ENCODE measurements around the gene TTF2. TPM values are rescaled to one million over a fixed set of nuclear protein-coding genes. Genes with fewer than 3 reads are reported as not detected.

The TTF2 gene
- total and polyA plus RNA-seq, 9 of the 15 experiments (the other 6 are each of a cell fraction or from before 2014, with no cell fraction given): 9.4 to 71.1 (median 42.1) TPM

DNA sequence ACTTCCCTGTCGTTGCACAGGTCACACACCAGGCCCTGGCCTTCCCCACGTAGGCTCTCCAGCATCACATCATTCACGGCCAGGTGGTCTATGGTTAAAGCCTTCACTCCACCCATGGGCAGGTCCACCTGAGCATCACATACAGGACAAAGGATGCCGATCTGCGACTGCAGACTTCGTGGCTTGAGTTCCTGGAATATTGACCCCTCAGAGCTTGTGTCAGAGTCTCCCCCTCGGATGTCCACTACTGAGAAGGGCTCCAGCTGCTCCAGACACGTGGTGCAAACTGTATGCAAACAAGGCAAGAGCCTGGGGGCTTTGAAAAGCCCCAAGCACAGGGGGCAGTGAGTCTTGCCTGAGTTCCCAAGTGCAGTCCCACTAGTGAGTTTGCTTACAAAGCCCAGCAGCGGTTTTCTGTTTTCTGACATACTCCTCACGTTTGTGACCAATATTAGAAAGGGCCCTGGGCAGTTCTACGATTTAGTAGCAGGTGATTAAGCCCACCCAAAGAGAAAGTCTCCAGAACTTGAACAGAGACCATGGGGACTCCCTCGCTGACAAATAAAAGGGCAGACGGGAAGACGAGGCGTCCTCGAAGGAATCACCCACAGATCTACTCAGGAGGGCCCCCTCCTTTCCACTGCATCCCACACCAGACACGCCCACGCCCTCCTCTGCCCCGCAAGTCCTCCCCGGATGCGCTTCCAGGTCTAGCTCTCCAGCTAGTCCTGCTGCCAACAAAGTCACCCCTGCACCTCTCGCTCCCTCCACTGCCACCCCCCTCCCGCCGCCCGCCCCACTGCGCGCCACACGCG, 60.9 kb downstream of the TTF2 start (continued):
- TF ChIP-seq FOXA3 (CRISPR knock-in tag; conservative IDR thresholded peaks at IDR 0.05 in 1 of 2, IDR thresholded peaks at IDR 0.05 in 1 of 2) (peak in 1 of 2 experiments; percentile 35; a peak in 1 of 4 replicates), ESRRA (IDR thresholded peaks at IDR 0.05; ENCODE audit: borderline replicate concordance, low read depth) (no peak), SOX6 (IDR thresholded peaks at IDR 0.05) (no peak)
- TF ChIP-seq, protein P1, sequence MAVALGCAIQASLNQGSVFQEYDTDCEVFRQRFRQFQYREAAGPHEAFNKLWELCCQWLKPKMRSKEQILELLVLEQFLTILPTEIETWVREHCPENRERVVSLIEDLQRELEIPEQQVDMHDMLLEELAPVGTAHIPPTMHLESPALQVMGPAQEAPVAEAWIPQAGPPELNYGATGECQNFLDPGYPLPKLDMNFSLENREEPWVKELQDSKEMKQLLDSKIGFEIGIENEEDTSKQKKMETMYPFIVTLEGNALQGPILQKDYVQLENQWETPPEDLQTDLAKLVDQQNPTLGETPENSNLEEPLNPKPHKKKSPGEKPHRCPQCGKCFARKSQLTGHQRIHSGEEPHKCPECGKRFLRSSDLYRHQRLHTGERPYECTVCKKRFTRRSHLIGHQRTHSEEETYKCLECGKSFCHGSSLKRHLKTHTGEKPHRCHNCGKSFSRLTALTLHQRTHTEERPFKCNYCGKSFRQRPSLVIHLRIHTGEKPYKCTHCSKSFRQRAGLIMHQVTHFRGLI (CRISPR knock-in tag; IDR thresholded peaks at IDR 0.05): no peak

DNA sequence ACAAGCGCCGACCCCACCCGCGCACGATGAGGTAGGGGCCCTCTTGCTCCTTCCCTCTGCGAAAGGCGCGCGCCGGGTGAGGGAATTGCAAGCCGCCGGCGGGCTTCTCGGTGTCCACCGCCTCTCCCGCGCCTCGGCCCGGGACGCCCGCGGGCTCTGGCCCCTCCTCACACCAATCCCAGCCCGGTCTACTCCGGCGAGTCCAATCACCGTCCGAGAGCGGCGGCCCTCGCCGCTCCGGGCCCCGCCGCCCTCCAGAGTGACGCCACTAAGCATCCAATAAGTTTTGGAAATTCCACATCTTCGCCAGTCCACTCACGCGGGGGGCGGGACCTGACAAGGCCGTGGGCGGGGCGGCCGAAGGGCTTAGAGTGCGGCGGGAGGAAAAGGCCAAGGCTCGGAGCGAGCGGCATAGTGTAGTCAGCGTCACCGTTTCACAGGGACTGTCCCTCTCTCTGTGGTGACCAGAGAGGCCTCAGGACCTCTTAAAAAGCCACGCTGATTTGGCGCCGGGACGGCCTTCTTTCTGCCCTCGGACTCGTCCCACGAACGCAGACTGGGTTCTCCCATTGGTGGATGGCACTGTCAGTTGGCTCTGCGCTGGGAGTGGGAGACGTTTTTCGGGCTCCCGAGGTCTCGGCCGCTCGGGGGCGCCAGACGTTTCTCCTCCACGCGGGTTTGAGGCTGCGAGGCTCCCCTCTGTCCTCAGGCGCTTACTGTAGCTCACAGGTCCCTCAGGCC, 61.6 kb downstream of the TTF2 start, which contains the start of gene TRIM45:
Gene TRIM45, minus strand, starts transcription at position 161 of the 741 bp plus-strand sequence. CDS start 548 bp downstream, outside the sequence.
- ChIA-PET POLR2A (interaction anchor here (0.6 kb wide), 1 partner anchor 21 kb away, joined by 3 read pairs; no protein-coding TSS in a partner anchor), CTCF (ENCODE audit: low intra/inter-chr PET ratio) (no interaction called here)
- peaks cover 6% of the 10 kb centered on the region in 2 experiments; a peak in 1 of 5 replicates for H3K27me3 ChIP-seq (ENCODE audit: control insufficient read depth in 2 of 2, insufficient read depth in 2 of 2, low read length in 2 of 2)
- peaks cover 9 to 17% of the 10 kb centered on the region in 2 experiments; a peak in 4 of 5 replicates for H3K4me1 ChIP-seq (replicated peaks in 1 of 2; ENCODE audit: control insufficient read depth in 2 of 2, insufficient read depth in 2 of 2, low read length in 2 of 2)
- H2AFZ ChIP-seq (ENCODE audit: low read depth, low read length): peak within 1 kb of the TSS; percentile 99
- ATAC-seq (peak; percentile 98), DNase-seq (ENCODE audit: extremely low read depth in 1 of 4, low spot score in 3 of 4) (peak; percentile 96 to 97 (median 96)), FAIRE-seq (peak; percentile 97)
- peak within 1 kb of the TSS; percentile 82 for H3K27ac ChIP-seq (ENCODE audit: extremely low read depth, low read depth, low read length)
- H3K9me3 ChIP-seq (replicated peaks; ENCODE audit: control insufficient read depth, insufficient read depth, low read depth, low read length): no peaks in the 10 kb centered on the region
- H3K4me2 ChIP-seq (ENCODE audit: insufficient read depth, low read length): peak within 1 kb of the TSS; percentile 86
- intact Hi-C loops (cut with micrococcal nuclease): loop anchor here (5.0 to 10.0 kb wide), 4 partner anchors 161 to 547 kb away; partner anchors contain the start of gene CD58
- H3K36me3 ChIP-seq (ENCODE audit: control insufficient read depth, insufficient read depth, low read length): no peaks in the 10 kb centered on the region
- H3K9me1 ChIP-seq (ENCODE audit: control insufficient read depth, insufficient read depth, low read length): no peaks in the 10 kb centered on the region
- no peaks in the 10 kb centered on the region for H4K20me1 ChIP-seq (replicated peaks; ENCODE audit: control insufficient read depth, insufficient read depth, low read length)
- WGBS (ENCODE audit: insufficient coverage, low coverage, missing lambda C conversion rate): 2% methylated on average over 46 of the region's 71 CpGs
- peak within 1 kb of the TSS; percentile 81 to 98 for H3K9ac ChIP-seq (ENCODE audit: insufficient read depth in 1 of 2, low read depth in 2 of 2, low read length in 2 of 2)
- no peaks in the 10 kb centered on the region for H3K79me2 ChIP-seq (ENCODE audit: control insufficient read depth, insufficient read depth, low read length)
- TSS peak; percentile 90 for BruUV-seq (replicated peaks)
- H3K4me3 ChIP-seq: peak within 1 kb of the TSS; percentile 51
- in situ Hi-C loops (cut with MboI): no loop called here
- TF ChIP-seq ZNF212 (CRISPR knock-in tag; IDR thresholded peaks at IDR 0.05): no peak
- TF ChIP-seq ZNF12 (CRISPR knock-in tag; IDR thresholded peaks at IDR 0.05): peak; percentile 39; the same call in 1 of the 2 replicates
- TF ChIP-seq, protein P2, sequence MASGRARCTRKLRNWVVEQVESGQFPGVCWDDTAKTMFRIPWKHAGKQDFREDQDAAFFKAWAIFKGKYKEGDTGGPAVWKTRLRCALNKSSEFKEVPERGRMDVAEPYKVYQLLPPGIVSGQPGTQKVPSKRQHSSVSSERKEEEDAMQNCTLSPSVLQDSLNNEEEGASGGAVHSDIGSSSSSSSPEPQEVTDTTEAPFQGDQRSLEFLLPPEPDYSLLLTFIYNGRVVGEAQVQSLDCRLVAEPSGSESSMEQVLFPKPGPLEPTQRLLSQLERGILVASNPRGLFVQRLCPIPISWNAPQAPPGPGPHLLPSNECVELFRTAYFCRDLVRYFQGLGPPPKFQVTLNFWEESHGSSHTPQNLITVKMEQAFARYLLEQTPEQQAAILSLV (tag; IDR thresholded peaks at IDR 0.05): no peak; the same call in 1 of the 2 replicates
- TF ChIP-seq, protein P3, sequence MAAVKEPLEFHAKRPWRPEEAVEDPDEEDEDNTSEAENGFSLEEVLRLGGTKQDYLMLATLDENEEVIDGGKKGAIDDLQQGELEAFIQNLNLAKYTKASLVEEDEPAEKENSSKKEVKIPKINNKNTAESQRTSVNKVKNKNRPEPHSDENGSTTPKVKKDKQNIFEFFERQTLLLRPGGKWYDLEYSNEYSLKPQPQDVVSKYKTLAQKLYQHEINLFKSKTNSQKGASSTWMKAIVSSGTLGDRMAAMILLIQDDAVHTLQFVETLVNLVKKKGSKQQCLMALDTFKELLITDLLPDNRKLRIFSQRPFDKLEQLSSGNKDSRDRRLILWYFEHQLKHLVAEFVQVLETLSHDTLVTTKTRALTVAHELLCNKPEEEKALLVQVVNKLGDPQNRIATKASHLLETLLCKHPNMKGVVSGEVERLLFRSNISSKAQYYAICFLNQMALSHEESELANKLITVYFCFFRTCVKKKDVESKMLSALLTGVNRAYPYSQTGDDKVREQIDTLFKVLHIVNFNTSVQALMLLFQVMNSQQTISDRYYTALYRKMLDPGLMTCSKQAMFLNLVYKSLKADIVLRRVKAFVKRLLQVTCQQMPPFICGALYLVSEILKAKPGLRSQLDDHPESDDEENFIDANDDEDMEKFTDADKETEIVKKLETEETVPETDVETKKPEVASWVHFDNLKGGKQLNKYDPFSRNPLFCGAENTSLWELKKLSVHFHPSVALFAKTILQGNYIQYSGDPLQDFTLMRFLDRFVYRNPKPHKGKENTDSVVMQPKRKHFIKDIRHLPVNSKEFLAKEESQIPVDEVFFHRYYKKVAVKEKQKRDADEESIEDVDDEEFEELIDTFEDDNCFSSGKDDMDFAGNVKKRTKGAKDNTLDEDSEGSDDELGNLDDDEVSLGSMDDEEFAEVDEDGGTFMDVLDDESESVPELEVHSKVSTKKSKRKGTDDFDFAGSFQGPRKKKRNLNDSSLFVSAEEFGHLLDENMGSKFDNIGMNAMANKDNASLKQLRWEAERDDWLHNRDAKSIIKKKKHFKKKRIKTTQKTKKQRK (IDR thresholded peaks at IDR 0.05; ENCODE audit: borderline replicate concordance, low read depth, low read length): peak; percentile 80
- TF ChIP-seq NRF1 (conservative IDR thresholded peaks at IDR 0.05 in 1 of 2, IDR thresholded peaks at IDR 0.05 in 1 of 2): peak; percentile 69 to 73
- TF ChIP-seq TGIF2 (CRISPR knock-in tag; IDR thresholded peaks at IDR 0.05): no peak
- peak; percentile 45; the same call in 1 of the 2 replicates for TF ChIP-seq MEF2D (tag; conservative IDR thresholded peaks at IDR 0.05; ENCODE audit: low read depth)
- no peak for TF ChIP-seq GABPB2 (CRISPR knock-in tag; conservative IDR thresholded peaks at IDR 0.05)

All from K562 (cell line).